Measurements from ENCODE around the gene FUT4. TPM values are rescaled to one million over a fixed set of nuclear protein-coding genes. Genes with fewer than 3 reads are reported as not detected.

Gene FUT4
- total RNA-seq, 1 experiment from 2014 or later, result 5.7 TPM

GRCh38 chr11:94585399-94585798, 41.7 kb downstream of the FUT4 start:
- H3K36me3 ChIP-seq (ENCODE audit: control insufficient read depth in 1 of 2, insufficient read depth in 2 of 2, low read length in 2 of 2), result no peaks in the 10 kb centered on the region
- TF ChIP-seq POLR2A (IDR thresholded peaks at IDR 0.05; ENCODE audit: borderline replicate concordance, extremely low read depth, insufficient read depth, insufficient read length) (no peak), SIN3A (IDR thresholded peaks at IDR 0.05; ENCODE audit: low read depth) (no peak), REST (IDR thresholded peaks at IDR 0.05; ENCODE audit: low read depth) (no peak), POLR2AphosphoS5 (IDR thresholded peaks at IDR 0.05; ENCODE audit: low read depth, low read length) (no peak), SP1 (IDR thresholded peaks at IDR 0.05; ENCODE audit: low read depth) (no peak), CEBPB (IDR thresholded peaks at IDR 0.05; ENCODE audit: low read depth) (no peak), JUND (IDR thresholded peaks at IDR 0.05) (no peak), YY1 (IDR thresholded peaks at IDR 0.05; ENCODE audit: extremely low read depth, insufficient replicate concordance, low read depth, low read length) (no peak), FOSL1 (IDR thresholded peaks at IDR 0.05; ENCODE audit: low read depth) (no peak), CBX3 (IDR thresholded peaks at IDR 0.05; ENCODE audit: low read depth) (no peak), ELF1 (IDR thresholded peaks at IDR 0.05; ENCODE audit: borderline replicate concordance, low read depth) (no peak)
- no peak overlapping the region for H3K27ac ChIP-seq (ENCODE audit: low read depth, low read length)
- ChIA-PET CTCF (no interaction called here), RAD21 (ENCODE audit: low non-redundant PET in 1 of 2, low total read pairs in 2 of 2, uncharacterized antibody in 2 of 2, unreplicated experiment in 2 of 2) (no interaction called here), POLR2A (no interaction called here)
- no peak overlapping the region for H3K4me2 ChIP-seq (ENCODE audit: low read length)
- intact Hi-C loops (cut with micrococcal nuclease), result no loop called here
- no TSS peak for BruUV-seq (replicated peaks)
- H3K9ac ChIP-seq (ENCODE audit: low read length), result no peak overlapping the region
- H2AFZ ChIP-seq (ENCODE audit: low read depth, low read length, poor library complexity, severe bottlenecking), result no peak overlapping the region
- H4K20me1 ChIP-seq (ENCODE audit: insufficient read depth), result no peaks in the 10 kb centered on the region
- H3K79me2 ChIP-seq (ENCODE audit: insufficient read depth, low read length), result no peaks in the 10 kb centered on the region
- H3K9me3 ChIP-seq (ENCODE audit: control insufficient read depth in 1 of 2, insufficient read depth in 1 of 2, low read depth in 1 of 2, low read length in 2 of 2), result no peaks in the 10 kb centered on the region
- no peak overlapping the region for H3K4me3 ChIP-seq (replicated peaks in 1 of 2; ENCODE audit: low read depth in 1 of 2, low read length in 2 of 2)
- ATAC-seq (no peak), DNase-seq (ENCODE audit: low read depth, low spot score) (no peak)
- peaks cover 0 to 3% of the 10 kb centered on the region in 2 experiments; a peak in 1 of 4 replicates for H3K4me1 ChIP-seq (ENCODE audit: control insufficient read depth in 1 of 2, insufficient read depth in 2 of 2, low read length in 2 of 2)
- H3K27me3 ChIP-seq (ENCODE audit: insufficient read depth, low read length), result no peaks in the 10 kb centered on the region; the same call in 1 of the 2 replicates
- no peaks in the 10 kb centered on the region for H3K9me2 ChIP-seq (ENCODE audit: insufficient read depth)
